T-helper 1 cell treated with Interleukin-12 subunit alpha and Interleukin-12 subunit beta and Interleukin-4 antibody, amounts not matched to agents 30 ng/mL and 1 ng/mL, for 36 hours (primary cell): ENCODE data around the gene IMPA2. TPM values are rescaled to one million over a fixed set of nuclear protein-coding genes. Genes with fewer than 3 reads are reported as not detected.

Source experiments
- intact Hi-C: fragments of 100-400 bp; cut with micrococcal nuclease; formaldehyde crosslinking; loops from one replicate; pipeline ENCODE4 v1.15.1; 2024
- total RNA-seq: library from RNA; stranded (reverse); gene quantifications from 2 replicates; pipeline ENCODE4 v1.2.3, GENCODE V29; 2022

The IMPA2 gene
- total RNA-seq, 1 donor from 2014 or later, result 11.3 TPM

DNA sequence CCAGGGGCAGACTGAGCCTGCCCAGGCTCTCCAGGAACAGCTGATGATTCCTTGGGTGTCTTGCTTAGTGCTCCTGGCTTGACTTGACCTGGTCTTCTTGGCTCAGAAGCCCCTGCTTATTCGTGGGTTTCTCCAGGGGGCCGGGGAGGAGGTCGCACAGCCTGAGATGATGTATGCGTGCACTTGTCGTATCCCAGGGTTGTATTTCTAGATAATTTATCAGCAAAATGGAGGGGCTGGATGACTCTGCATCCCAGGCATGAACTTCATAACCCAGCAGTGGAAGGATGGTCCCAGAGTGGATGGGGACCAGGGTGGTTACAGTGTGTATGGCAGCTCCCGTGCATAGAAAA is 25.2 kb downstream of the IMPA2 start:
- intact Hi-C loops, result no loop called here

DNA sequence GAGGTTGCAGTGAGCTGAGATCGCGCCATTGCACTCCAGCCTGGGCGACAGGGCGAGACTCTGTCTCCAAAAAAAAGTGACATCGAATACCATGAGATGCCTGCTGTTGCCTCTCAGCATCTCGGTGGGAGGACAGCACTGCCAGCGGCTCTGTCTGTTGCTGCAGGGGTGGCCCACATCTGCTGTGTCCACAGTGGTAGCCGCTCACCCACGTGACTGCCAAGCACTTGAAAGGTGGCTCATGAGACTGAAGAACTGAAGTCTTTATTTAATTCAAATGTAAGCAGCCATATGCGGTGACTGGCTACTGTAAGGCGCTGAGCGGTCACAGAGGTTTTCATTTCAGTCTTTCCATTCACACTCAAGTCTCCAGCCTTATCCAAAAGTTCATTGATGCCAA is 25.8 kb downstream of the IMPA2 start:
- intact Hi-C loops, result no loop called here

DNA sequence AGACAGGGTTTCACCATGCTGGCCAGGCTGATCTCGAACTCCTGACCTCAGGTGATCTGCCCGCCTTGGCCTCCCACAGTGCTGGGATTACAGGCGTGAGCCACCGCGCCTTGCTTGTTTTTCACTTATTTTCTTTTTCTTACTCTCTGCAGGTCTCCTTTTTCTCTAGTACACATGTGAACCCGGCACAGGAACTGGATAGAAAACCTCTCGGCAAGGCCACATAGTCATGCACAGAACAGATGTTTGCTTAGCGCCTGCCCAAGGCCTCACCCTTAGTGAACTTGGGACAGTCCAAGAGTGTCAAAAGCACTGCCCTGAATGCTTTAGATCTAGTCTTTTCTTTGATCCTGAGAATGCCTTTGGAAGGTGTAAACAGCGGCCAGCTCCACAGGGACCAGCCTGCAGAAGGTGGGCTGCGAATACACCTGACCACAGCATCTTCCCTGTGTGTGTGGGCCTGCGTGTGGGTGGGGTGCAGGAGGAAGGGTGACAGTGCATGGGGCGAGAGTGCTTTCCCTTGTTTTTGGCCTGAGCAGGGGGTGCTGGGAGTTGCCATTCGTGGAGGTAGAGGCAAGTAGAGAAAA is 27.0 kb downstream of the IMPA2 start:
- intact Hi-C loops, result no loop called here

DNA sequence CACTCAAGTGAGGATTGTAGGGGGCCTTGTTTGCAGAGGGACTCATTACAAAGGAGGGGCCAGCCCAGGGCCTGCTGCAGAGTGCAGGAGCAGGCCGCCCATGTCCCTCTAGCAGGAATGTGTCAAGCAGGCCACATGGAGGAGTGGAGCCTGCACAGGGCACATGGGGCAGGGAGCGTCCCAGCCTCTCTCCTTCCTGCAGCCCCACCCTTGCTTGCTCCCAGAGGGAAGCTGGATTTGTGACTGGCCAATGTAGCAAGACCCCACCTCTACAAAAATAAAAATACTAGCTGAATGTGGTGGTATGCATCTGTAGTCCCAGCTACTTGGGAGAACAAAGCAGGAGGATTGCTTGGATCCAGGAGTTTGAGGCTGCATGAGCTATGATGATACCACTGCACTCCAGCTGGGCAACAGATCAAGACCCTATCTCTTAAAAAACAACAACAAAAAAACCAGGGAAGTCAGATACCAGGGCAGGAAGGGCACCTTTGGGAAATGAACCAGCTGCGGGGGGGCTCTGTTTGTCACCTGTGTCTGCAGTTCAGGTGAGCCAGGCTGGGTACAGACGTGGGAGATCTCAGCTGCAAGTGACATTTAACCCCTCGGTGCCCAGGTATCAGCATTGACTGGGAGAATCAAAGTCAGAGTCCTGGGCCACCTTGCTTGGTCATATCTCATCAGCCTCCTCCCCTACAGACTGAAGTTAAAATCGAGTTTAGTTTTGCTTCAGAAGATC is 27.7 kb downstream of the IMPA2 start:
- intact Hi-C loops, result no loop called here

DNA sequence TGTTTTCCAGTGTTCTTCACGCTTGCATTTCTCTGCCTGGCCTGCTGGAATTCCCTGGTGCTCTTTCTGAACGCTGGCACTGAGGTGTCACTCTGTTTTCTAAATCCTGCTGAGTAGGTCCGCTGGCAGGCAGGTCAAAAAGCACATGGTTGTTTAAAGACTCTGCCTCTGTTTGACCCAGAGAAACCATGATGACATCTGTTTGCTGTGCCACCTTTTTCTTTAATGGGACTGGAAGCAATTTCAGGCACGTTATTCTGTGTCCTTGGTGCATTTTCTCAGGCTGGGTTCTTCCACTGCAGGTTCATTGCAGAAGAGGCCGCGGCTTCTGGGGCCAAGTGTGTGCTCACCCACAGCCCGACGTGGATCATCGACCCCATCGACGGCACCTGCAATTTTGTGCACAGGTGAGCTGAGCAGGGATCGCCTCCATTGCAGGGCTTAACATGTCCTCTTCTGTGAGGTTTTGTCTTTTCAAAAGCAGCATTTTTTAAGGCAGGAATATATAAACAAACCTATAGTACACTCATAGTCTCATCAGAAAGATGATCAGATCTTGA is 28.4 kb downstream of the IMPA2 start:
- intact Hi-C loops, result no loop called here

DNA sequence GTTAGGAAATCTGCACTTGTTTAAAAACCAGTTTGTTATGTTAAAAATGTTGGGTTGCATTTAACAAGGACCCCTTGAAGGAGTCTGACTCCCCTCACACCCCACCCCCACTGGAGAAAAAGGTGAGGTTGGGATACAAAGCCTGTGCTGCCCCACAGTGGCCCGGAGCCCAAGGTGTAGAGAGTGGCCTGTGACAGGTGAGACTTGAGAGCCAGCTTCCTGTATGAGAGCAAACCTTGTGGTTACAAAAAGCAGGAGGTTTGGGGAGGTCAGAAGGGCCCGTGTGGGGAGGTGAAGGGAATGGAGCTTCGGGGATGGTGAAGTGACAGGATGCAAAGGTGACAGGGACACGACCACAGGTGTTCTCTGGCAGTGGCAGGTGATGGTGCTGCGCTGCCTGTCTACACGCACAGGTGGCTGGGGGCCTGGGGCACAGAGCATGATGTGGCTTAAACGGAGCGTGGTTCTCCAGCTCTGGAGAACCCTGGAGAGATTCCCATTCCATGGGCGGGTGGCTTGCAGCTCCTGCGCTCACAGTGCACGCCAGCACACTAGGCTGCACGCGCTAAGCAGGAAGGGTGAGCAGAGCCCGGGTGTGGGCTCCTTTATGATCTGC is 29.0 kb downstream of the IMPA2 start:
- intact Hi-C loops, result no loop called here

DNA sequence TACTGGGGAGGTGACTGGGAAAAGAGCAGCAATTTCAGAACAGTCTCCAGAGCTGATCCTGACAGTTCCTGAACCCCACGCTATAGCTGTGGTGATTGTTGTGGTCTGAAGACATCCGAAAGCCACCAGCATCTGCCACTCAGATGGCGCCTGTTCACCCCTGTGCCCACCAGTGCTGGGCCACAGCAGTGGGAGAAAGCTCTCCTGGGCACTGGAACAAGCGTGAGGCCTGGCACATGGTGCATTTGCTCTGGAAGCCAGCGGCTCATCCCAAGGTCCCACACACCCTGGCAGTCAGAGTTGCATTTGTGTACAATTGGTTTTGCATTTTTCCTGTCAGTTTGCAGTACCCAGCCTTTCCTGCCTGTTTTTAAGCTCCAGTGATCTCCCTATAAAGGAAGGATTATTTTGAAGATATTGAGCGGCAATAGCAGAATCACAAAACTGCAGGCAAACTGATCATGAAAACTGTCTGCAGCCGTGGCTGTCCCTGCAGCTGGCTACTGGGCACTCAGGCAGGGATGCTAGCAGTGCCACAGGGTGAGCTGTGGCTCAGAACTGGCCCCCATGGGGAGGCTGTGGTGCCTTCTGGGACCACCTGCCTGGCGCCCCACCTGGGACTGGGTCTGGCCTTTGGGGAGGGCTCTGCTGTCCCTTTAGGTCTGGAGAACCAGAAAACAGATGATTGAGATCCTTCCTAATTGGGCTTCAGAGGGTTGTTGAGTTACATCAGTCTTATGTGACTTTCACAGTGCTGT is 30.1 kb downstream of the IMPA2 start:
- intact Hi-C loops, result no loop called here

DNA sequence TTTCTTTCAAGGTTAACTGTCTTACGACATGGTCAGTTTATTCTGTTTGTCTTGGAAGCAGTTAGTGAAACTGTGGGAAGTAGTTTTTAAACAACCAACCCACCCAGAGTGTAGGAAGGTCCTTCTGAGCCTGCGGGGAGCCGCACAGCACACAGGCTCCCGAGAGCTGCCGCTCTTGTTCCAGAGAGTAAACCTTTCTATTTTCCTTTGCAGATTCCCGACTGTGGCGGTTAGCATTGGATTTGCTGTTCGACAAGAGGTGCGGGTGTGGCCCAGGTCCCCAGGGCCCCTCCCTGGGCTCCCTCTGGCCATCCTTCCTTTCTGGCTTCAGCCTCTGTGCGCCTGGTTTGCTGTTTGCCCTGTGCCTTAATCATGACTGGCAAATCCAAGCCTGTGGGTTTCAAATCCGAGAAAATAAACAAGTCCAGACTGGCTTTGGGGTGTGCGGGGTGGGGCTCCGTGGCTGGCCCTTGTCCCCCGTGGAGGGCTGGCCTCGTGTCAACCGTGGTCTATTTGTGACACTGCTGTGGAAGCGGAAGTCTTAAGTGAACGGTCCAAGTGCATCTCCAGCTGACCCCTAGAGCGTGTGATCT is 30.7 kb downstream of the IMPA2 start:
- intact Hi-C loops, result no loop called here

DNA sequence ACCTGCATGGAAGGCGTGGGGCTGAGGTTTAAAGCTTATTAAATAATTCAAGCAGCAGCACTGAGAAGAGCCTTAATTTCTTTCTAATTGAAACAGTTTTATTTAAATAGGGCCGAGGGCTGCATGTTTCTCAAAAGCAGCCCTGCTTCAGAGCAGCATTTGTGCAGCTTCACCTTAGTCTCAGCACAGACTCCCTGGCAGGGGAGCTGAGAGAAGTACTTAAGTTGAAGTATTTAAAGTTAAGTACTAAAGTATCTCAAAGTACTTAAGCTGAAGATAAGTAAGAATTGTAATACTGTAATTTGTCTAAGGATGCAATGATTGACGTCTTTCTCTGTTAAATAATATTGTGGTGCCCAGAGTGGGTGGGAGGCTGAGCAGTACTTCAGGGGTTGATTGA is 31.4 kb downstream of the IMPA2 start:
- intact Hi-C loops, result no loop called here

DNA sequence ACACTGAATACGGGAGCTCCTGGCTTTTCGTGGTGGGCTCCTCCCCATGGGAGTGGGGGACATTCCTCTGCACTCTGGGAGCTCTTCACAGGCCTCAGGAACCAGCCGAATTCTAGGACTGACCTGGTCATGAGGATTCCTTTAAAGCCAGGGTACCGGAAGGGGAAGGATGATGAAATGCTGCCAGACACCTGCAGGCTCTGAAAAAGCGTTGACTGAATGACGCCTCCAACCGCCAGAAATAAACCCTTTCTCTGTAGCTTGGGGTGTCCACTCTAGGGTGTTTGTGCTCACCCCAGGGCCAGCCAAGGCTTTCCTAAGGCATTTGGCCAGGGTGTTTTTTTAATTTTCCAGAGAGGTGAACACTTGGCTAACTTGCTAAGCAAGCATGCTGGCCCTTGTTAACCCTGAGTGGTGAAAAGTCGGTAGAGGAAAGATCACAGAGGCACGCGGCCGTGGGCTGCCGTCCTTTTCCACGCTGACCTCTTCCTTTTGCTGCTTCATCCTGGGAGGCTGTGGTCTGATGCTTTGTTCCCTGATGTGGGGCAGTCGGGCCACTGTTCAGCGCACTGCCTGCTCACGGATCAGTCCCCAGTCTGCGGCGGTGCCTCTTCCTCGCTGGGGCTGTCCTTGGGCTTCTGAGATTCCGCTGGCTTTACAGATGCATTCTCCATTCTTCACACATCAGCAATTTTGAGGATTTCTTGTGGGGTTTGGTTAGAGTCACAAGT is 32.0 kb downstream of the IMPA2 start:
- intact Hi-C loops, result no loop called here

DNA sequence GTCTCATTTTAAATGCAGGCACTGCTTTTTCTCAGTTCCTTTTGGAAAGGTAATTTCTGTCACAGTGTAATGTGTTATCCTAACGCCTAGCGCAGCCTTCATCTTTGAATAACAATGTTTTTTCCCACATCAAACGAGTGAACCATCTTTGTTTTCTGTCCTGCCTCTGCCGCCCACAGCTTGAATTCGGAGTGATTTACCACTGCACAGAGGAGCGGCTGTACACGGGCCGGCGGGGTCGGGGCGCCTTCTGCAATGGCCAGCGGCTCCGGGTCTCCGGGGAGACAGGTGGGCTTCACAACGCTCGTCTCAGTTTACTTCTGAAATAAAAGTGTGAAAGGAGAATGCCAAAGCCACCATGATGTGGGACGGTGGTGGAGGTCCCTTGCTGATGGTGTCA is 32.8 kb downstream of the IMPA2 start:
- intact Hi-C loops, result no loop called here

DNA sequence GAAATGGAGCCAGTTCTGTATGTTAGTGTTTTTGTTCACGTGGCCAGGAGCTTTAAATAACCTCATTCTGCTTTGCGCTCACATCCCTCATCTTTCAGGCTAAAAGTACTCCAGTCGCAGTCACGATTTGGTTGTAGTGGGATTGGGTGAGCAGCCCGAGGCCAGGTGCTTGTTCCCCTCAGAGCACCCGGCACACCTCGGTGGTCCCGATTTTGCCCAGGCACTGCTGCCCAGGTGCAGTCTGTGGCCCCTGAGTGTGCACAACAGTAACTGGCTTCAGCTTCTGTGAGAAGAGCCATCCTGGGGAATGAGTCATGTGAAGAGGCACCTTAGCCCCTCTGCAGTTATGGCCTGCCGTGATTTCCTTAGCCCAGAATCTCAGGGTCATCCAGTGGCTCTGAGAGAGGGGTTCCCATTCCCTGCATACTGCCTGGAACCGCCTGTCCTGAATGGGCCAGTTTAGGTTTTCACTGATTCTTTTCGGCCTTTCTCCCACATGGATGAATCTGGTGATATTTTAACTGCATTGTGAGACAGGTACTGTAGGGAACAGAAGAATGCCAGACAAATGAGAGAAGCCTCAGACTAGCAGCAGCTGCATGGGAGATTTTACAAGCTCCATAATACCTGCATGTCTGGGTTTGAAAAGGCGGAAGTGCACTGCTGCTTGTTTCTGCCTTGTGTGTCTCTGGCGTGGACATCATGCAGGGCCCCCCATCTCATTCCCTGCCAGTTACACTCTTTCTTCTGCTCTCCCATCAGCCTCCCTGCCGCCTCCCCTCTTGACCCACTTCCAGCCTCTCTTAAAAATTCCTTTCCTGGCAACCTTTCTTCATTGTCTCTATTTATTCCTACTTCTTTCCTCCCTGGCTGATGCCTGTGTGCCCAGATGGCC is 33.5 kb downstream of the IMPA2 start:
- intact Hi-C loops, result no loop called here

DNA sequence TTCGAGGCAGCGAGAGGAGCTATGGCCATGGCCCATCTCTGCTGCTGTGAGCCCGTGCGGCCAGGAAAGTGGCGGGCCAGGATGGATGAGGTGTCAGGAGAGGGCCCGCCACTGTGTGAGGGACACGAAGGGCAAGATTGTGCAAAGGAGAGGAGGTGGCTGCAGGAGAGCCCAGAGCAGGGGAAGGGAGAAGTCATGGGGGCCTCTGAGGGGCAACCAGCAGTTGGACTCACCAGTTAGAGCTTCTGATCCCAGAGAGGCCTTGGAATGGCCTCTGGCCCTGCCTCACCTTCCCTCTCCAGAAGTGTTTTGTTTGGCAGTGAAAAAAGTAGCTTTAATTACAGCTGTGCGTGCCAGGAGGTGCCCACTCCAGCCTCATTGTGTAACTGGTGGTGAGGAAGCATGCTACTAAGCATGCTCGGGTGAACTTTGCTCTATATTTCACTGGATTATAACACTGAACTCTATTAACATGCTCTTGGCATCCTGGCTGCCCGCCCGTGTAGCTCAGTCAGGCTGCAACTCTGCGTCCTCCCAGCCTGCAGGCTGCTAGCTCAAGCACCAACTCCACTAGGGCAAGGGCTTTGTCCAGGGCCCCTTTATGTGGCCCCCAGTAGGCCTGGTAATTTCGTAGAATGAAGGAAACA is 34.2 kb downstream of the IMPA2 start:
- intact Hi-C loops, result no loop called here

DNA sequence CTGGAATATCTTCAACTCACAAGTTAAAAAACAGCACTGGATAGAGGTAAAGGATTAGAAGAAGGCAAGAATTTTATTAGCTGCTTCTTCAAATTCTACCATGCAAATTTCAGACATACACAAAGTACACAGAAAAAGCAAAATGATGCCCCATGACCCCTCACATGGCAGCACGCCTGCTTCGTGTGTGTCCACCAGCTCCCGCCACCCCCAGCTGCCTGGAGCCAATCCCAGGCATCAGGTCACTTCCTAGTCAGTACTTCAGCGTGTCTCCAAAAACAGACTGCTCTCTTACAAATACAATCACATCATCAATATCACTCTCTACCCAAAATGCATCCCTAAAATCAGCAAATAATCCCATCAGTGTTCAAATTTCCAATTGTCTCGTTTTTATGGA is 35.8 kb downstream of the IMPA2 start:
- intact Hi-C loops, result no loop called here

DNA sequence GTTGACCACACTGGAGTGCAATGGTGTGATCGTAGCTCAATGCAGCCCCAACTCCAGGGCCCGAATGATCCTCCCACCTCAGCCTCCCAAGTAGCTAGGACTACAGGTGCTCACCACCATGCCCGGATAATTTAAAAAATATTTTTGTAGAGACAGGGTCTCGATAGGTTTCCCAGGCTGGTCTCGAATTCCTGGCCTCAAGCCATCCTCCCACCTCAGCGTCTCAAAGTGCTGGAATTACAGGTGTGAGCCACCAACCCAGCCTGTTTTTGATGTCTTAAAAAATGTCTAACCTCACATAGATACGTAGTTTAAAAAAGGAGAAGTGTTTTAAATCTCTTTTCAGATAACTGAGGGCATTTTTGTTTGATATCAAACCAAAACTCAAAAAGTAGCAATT is 37.6 kb downstream of the IMPA2 start:
- intact Hi-C loops, result no loop called here

DNA sequence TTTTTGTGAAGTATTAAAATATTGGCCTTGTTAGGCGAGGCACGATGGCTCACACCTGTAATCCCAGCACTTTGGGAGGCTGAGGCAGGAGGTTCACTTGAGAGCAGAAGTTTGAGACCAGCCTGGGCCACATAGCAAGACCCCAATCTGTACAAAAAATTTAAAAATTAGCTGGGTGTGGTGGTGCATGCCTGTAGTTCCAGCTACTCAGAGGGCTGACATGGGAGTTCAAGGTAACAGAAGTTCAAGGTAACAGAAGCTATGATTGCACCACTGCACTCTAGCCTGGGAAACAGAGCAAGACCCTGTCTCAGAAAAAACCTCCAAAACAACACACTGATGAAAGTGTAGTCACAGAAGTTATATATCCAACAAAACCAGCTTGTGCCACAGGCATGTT is 39.8 kb downstream of the IMPA2 start:
- intact Hi-C loops, result no loop called here

DNA sequence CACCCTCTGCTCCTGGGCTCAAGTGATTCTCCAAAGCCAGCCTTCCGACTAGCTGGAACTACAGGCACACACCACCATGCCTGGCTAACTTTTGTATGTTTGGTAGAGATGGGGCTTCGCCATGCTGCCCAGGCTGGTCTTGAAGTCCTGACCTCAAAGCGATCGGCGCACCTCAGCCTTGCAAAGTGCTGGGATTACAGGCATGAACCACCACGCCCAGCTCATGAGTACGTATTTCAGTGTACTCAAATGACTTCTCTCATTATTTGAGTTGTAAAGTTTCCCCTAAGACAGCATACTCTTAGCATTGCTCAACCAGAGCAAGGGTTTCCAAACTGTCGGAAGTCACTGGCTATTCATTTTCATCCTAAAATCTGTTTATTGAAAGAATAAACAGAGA is 40.3 kb downstream of the IMPA2 start:
- intact Hi-C loops, result no loop called here

DNA sequence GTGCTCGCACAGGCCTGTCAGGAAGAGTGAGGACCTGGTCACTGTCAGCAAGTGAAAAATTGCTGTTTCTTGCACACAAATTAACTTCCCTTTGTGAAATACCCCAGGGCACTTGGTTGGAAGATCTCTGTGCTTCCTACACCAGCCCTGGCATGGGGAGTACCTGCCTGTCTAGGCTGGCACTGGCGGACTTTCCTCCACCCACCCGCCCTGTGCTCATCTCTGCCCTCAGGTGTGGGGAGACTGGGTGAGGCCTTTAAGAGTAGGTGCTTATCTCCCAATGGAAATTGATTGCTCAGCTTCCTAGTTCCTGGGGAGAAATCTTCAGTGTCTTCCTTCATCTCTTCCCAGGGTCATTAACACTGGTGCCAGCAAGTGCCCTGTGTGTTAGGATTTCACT is 42.1 kb downstream of the IMPA2 start:
- intact Hi-C loops, result no loop called here

DNA sequence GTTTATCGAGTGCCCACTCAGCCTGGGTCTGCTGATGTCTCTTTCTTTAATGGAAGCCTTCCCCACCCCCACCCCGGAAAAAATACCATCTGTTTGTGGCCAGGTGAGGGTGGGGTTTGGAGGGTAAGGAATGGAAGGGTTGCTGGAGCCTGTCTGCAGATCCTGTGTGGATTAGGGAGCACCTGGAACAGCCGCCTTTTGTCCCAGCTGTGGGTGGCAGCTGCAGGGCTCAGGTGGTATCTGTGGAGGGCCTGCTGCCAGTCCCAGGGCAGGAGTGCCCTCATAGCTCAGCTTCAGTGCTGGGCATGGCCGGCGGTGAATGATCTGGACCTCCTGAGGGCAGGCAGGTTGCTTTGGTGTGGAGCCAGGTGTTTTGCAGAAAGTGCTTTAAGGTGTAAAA is 45.3 kb downstream of the IMPA2 start:
- intact Hi-C loops, result no loop called here
